ENCODE measurements around the gene SPON2.

Gene SPON2

DNA sequence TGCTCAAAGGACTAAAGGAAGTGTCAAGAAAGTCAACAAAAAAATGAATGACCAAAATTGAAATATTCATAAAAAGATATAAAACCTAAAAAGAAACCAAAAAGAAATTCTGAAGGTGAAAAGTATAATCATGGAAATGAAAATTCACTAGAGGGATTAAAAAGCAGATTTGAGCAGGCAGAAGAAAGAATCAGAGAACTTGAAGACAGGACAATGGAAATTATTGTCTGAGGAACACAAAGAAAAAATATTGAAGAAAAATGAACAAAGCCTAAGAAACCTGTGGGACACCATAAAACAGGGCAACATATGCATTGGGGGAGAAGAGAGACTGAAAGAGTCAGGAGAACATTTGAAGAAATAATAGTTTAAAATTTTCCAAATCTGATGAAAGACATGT is 9.9 kb upstream of the SPON2 start:
- no peak overlapping the region for H3K23ac ChIP-seq (ENCODE audit: low read depth, low read length, poor library complexity)
- H3K4me1 ChIP-seq (ENCODE audit: control insufficient read depth in 2 of 2, insufficient read depth in 1 of 2, low read depth in 1 of 2, low read length in 2 of 2) = no peaks in the 10 kb centered on the region
- H2AFZ ChIP-seq (ENCODE audit: low read length) = no peak overlapping the region
- H3K36me3 ChIP-seq (replicated peaks in 1 of 2; ENCODE audit: control insufficient read depth in 2 of 2, insufficient read depth in 2 of 2, low read length in 2 of 2) = no peaks in the 10 kb centered on the region
- H3K27ac ChIP-seq (replicated peaks; ENCODE audit: low read length) = no peak overlapping the region
- no peak overlapping the region for H2BK12ac ChIP-seq (ENCODE audit: low read length)
- H2BK120ac ChIP-seq (ENCODE audit: low read depth, low read length) = no peak overlapping the region
- no peak overlapping the region for H3K4me3 ChIP-seq (ENCODE audit: low read length in 2 of 2)
- no peak overlapping the region for H3K18ac ChIP-seq (ENCODE audit: low read length)
- no peak overlapping the region for H2BK5ac ChIP-seq (ENCODE audit: low read length)
- no peak overlapping the region for H2AK5ac ChIP-seq (ENCODE audit: low read depth, low read length)
- no peak overlapping the region for H2BK15ac ChIP-seq (ENCODE audit: low read length)
- no peak overlapping the region for H4K8ac ChIP-seq (ENCODE audit: low read depth, low read length)
- no peaks in the 10 kb centered on the region for H3K79me1 ChIP-seq (ENCODE audit: low read depth, low read length)
- peaks cover 7 to 8% of the 10 kb centered on the region in 2 donors for H3K9me3 ChIP-seq (replicated peaks in 1 of 2; ENCODE audit: control insufficient read depth in 2 of 2, insufficient read depth in 1 of 2, low read depth in 1 of 2, low read length in 2 of 2)
- no peak overlapping the region for H3K4me2 ChIP-seq (ENCODE audit: insufficient read depth, low read length, poor library complexity, severe bottlenecking)
- no peak overlapping the region for H3K4ac ChIP-seq (ENCODE audit: low read length)
- H4K91ac ChIP-seq (ENCODE audit: low read depth, low read length, poor library complexity) = no peak overlapping the region
- peaks cover 0 to 2% (median 0%) of the 10 kb centered on the region in 3 experiments for H3K27me3 ChIP-seq (ENCODE audit: control insufficient read depth in 3 of 3, insufficient read depth in 3 of 3, low read depth in 1 of 3, low read length in 3 of 3)
- no peak overlapping the region for H3K14ac ChIP-seq (ENCODE audit: low read length)
- no peak for DNase-seq (ENCODE audit: low spot score)
- no peak overlapping the region for H3K9ac ChIP-seq (ENCODE audit: low read depth, low read length, poor library complexity)

DNA sequence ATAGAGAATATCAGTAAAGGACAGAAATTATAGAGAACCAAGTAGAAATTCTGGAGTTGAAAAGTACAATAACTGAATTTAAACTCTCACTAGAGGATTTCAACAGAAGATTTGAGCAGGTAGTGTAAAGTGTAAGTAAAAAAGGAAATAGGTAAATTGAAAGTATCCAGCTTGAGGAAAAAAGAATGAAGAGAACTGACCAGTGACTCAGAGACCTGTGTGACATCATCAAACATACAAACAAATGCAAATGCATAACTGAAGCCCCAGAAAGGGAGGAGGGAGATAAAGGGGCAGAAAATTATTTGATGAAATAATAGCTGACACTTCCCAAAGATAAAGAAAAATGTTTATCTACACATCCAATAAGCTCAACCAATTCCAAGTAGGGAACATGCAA is 8.3 kb upstream of the SPON2 start:
- H3K27ac ChIP-seq (replicated peaks; ENCODE audit: low read length) = no peak overlapping the region
- no peak overlapping the region for H2BK120ac ChIP-seq (ENCODE audit: low read depth, low read length)
- no peak overlapping the region for H3K9ac ChIP-seq (ENCODE audit: low read depth, low read length, poor library complexity)
- H4K8ac ChIP-seq (ENCODE audit: low read depth, low read length) = no peak overlapping the region
- H3K79me1 ChIP-seq (ENCODE audit: low read depth, low read length) = no peaks in the 10 kb centered on the region
- no peaks in the 10 kb centered on the region for H3K4me1 ChIP-seq (ENCODE audit: control insufficient read depth in 2 of 2, insufficient read depth in 1 of 2, low read depth in 1 of 2, low read length in 2 of 2)
- no peak overlapping the region for H3K14ac ChIP-seq (ENCODE audit: low read length)
- H2BK15ac ChIP-seq (ENCODE audit: low read length) = no peak overlapping the region
- H3K18ac ChIP-seq (ENCODE audit: low read length) = no peak overlapping the region
- DNase-seq (ENCODE audit: low spot score) = no peak
- H3K23ac ChIP-seq (ENCODE audit: low read depth, low read length, poor library complexity) = no peak overlapping the region
- H3K9me3 ChIP-seq (replicated peaks in 1 of 2; ENCODE audit: control insufficient read depth in 2 of 2, insufficient read depth in 1 of 2, low read depth in 1 of 2, low read length in 2 of 2) = peaks cover 7 to 8% of the 10 kb centered on the region in 2 donors
- no peak overlapping the region for H2AK5ac ChIP-seq (ENCODE audit: low read depth, low read length)
- H3K4me3 ChIP-seq (ENCODE audit: low read length in 2 of 2) = no peak overlapping the region
- H4K91ac ChIP-seq (ENCODE audit: low read depth, low read length, poor library complexity) = no peak overlapping the region
- H2BK5ac ChIP-seq (ENCODE audit: low read length) = no peak overlapping the region
- H3K4ac ChIP-seq (ENCODE audit: low read length) = no peak overlapping the region
- peaks cover 0 to 7% (median 0%) of the 10 kb centered on the region in 3 experiments for H3K27me3 ChIP-seq (ENCODE audit: control insufficient read depth in 3 of 3, insufficient read depth in 3 of 3, low read depth in 1 of 3, low read length in 3 of 3)
- H3K36me3 ChIP-seq (replicated peaks in 1 of 2; ENCODE audit: control insufficient read depth in 2 of 2, insufficient read depth in 2 of 2, low read length in 2 of 2) = no peaks in the 10 kb centered on the region
- no peak overlapping the region for H3K4me2 ChIP-seq (ENCODE audit: insufficient read depth, low read length, poor library complexity, severe bottlenecking)
- H2AFZ ChIP-seq (ENCODE audit: low read length) = no peak overlapping the region
- H2BK12ac ChIP-seq (ENCODE audit: low read length) = no peak overlapping the region

DNA sequence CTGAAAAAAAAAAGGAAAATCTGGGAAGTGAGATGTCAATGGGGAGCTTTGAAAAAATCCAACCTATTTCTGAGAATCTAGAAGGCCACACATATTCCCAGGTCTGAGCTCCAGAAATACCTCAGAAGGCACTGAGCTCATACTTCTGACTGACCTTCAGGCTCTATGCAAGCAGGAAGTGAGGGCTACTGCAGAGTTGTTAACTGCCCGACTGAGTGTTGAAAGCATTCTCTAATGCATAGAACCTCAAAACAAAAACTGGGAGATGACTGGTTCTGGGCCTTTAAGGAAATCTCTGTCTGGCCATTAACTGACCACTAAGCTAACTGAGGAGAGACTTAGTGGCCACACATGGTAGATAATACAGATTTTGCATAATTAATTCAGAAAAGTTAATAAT is 7.6 kb upstream of the SPON2 start:
- Histone ChIP-seq H3K4me2 (ENCODE audit: insufficient read depth, low read length, poor library complexity, severe bottlenecking) (no peak overlapping the region), H2AK5ac (ENCODE audit: low read depth, low read length) (no peak overlapping the region), H2BK120ac (ENCODE audit: low read depth, low read length) (no peak overlapping the region), H2BK5ac (ENCODE audit: low read length) (no peak overlapping the region), H3K9me3 (replicated peaks in 1 of 2; ENCODE audit: control insufficient read depth in 2 of 2, insufficient read depth in 1 of 2, low read depth in 1 of 2, low read length in 2 of 2) (peaks cover 7 to 8% of the 10 kb centered on the region in 2 donors), H3K4ac (ENCODE audit: low read length) (no peak overlapping the region), H3K79me1 (ENCODE audit: low read depth, low read length) (no peaks in the 10 kb centered on the region), H3K27ac (replicated peaks; ENCODE audit: low read length) (no peak overlapping the region), H2AFZ (ENCODE audit: low read length) (no peak overlapping the region), H3K14ac (ENCODE audit: low read length) (no peak overlapping the region), H3K4me3 (ENCODE audit: low read length in 2 of 2) (no peak overlapping the region), H2BK12ac (ENCODE audit: low read length) (no peak overlapping the region), H2BK15ac (ENCODE audit: low read length) (no peak overlapping the region), H3K9ac (ENCODE audit: low read depth, low read length, poor library complexity) (no peak overlapping the region), H4K91ac (ENCODE audit: low read depth, low read length, poor library complexity) (no peak overlapping the region), H3K4me1 (ENCODE audit: control insufficient read depth in 2 of 2, insufficient read depth in 1 of 2, low read depth in 1 of 2, low read length in 2 of 2) (no peaks in the 10 kb centered on the region), H4K8ac (ENCODE audit: low read depth, low read length) (no peak overlapping the region), H3K18ac (ENCODE audit: low read length) (no peak overlapping the region), H3K27me3 (ENCODE audit: control insufficient read depth in 3 of 3, insufficient read depth in 3 of 3, low read depth in 1 of 3, low read length in 3 of 3) (peaks cover 0 to 13% (median 0%) of the 10 kb centered on the region in 3 experiments), H3K36me3 (replicated peaks in 1 of 2; ENCODE audit: control insufficient read depth in 2 of 2, insufficient read depth in 2 of 2, low read length in 2 of 2) (no peaks in the 10 kb centered on the region), H3K23ac (ENCODE audit: low read depth, low read length, poor library complexity) (no peak overlapping the region)
- WGBS, 2 donors (ENCODE audit: extremely low coverage in 2 of 2, insufficient read length in 2 of 2, insufficient replicate concordance in 1 of 2) = no CpG with 5 or more reads among the region's 1 CpG
- no peak for DNase-seq (ENCODE audit: low spot score)

DNA sequence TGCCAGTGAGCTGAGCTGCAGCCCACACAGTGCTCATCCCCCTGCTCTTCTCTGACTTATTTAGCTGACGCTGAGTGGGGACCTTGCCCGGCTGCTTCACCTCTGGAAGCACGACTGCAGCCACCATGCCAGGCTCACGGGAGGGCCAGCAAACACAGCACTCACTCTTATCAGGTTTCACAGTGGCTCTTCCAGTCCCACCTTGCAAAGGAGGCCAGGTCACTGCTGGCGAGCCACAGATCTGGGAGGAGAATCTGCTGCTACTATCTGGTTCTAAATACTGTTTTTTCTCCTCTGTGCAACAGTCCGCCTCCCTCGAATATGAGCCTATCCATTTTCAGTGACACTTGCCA is 6.7 kb upstream of the SPON2 start:
- Histone ChIP-seq H2BK5ac (ENCODE audit: low read length) (no peak overlapping the region), H3K23ac (ENCODE audit: low read depth, low read length, poor library complexity) (no peak overlapping the region), H3K18ac (ENCODE audit: low read length) (no peak overlapping the region), H4K91ac (ENCODE audit: low read depth, low read length, poor library complexity) (no peak overlapping the region), H3K79me1 (ENCODE audit: low read depth, low read length) (no peaks in the 10 kb centered on the region), H2AFZ (ENCODE audit: low read length) (no peak overlapping the region), H3K27ac (replicated peaks; ENCODE audit: low read length) (no peak overlapping the region), H4K8ac (ENCODE audit: low read depth, low read length) (no peak overlapping the region), H3K4me3 (ENCODE audit: low read length in 2 of 2) (no peak overlapping the region), H3K4ac (ENCODE audit: low read length) (no peak overlapping the region), H3K4me1 (ENCODE audit: control insufficient read depth in 2 of 2, insufficient read depth in 1 of 2, low read depth in 1 of 2, low read length in 2 of 2) (no peaks in the 10 kb centered on the region), H2BK15ac (ENCODE audit: low read length) (no peak overlapping the region), H2AK5ac (ENCODE audit: low read depth, low read length) (no peak overlapping the region), H3K36me3 (replicated peaks in 1 of 2; ENCODE audit: control insufficient read depth in 2 of 2, insufficient read depth in 2 of 2, low read length in 2 of 2) (no peaks in the 10 kb centered on the region), H3K14ac (ENCODE audit: low read length) (no peak overlapping the region), H3K9ac (ENCODE audit: low read depth, low read length, poor library complexity) (no peak overlapping the region), H2BK12ac (ENCODE audit: low read length) (no peak overlapping the region), H2BK120ac (ENCODE audit: low read depth, low read length) (no peak overlapping the region), H3K4me2 (ENCODE audit: insufficient read depth, low read length, poor library complexity, severe bottlenecking) (no peak overlapping the region), H3K9me3 (replicated peaks in 1 of 2; ENCODE audit: control insufficient read depth in 2 of 2, insufficient read depth in 1 of 2, low read depth in 1 of 2, low read length in 2 of 2) (peaks cover 7 to 8% of the 10 kb centered on the region in 2 donors), H3K27me3 (ENCODE audit: control insufficient read depth in 3 of 3, insufficient read depth in 3 of 3, low read depth in 1 of 3, low read length in 3 of 3) (peaks cover 0 to 20% (median 0%) of the 10 kb centered on the region in 3 experiments)
- WGBS, 2 donors (ENCODE audit: extremely low coverage in 2 of 2, insufficient read length in 2 of 2, insufficient replicate concordance in 1 of 2) = no CpG with 5 or more reads among the region's 7 CpGs
- DNase-seq (ENCODE audit: low spot score) = no peak
